GM18526 (cell line): ENCODE measurements around the gene CEP162.

Experiments
- POLR2A ChIP-seq: IDR thresholded peaks from 3 replicates; pipeline ENCODE4 v1.6.1; 2011; ENCODE audit not compliant: insufficient read length; ENCODE audit errors: extremely low read depth

CEP162 gene

DNA sequence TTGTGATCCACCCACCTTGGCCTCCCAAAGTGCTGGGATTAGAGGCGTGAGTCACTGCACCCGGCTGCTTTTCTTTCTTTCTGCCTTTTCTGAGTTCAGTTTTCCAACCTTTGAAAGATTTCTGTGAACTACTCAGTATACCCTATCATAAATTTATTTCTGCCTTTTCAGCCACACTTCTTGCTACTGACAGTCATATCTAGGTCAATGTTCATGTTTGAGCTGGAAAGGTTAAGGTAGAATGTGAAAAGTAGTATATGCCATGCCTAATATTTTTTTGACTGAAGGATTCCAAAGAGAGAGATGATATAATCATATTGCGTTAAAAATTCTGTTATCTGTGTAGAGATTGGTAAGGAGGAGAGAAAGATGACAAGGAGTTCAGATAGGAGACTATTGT lies 25.9 kb upstream of the CEP162 start:
- no peak for TF ChIP-seq POLR2A

DNA sequence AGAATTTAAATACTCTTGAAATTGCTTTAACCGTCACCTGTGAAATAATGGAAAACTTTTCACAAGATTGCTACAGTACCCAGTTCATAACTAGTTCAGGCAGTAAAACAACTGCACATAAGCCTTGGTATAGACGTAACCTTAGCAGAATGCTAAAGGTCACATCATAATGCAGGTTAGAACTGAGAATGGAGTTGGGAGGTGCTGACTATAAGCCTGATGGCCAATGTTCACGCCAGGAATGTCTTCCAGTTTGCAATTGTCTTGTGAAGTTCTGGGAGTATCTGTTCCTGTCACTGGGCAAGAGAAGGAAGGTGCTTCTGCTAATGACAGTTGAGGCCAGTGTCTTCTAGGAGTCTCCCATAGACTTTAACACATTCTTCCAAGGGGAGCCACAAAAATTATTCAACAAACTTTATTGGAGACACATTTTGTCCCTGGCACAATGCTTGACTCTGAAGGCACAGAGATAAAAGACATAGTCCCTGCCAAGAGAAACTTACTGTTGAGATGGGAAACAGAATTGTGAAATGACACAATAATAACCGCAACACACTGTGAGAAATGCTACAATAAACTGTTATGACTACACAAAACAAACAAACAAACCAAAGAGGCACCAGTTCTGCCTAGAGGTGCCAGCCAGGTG lies 24.6 kb upstream of the CEP162 start:
- no peak for TF ChIP-seq POLR2A

DNA sequence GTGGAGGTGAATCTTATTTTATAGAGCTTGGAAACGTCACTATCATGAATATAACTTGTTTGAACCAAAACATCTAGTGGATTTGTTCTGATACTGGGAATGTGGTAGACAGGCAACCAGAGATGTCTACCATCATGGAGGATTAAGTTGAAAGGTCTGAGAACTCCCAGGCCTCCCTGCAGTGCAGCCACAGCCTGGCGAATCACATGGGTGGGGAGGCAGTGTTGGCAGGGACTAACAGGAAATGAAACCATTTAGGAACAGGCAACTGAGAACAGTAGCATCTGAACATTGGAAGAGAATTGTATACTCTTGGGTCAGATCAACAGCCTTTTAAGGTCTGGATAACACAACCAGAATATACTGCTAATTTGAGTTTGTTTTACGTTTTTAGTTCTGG lies 22.3 kb upstream of the CEP162 start:
- no peak for TF ChIP-seq POLR2A

DNA sequence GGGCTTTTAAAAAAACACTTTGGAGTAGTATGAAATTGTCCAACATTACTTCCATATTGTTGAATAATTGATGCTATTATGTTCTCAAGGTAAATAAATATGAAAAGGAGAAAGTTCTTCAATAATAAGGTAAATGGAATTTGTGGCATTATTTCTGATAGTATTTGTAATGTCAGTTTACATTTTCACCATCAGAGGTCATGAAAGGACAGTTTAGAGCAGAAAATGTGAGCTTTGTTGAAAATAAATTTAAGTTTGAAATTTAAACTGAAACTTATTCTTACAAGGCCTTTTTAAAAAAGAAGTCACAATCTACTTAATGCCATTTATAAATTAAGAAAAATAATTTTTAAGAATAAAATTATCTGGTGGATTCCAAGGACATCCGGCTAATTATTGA lies 15.8 kb upstream of the CEP162 start:
- TF ChIP-seq POLR2A: no peak

DNA sequence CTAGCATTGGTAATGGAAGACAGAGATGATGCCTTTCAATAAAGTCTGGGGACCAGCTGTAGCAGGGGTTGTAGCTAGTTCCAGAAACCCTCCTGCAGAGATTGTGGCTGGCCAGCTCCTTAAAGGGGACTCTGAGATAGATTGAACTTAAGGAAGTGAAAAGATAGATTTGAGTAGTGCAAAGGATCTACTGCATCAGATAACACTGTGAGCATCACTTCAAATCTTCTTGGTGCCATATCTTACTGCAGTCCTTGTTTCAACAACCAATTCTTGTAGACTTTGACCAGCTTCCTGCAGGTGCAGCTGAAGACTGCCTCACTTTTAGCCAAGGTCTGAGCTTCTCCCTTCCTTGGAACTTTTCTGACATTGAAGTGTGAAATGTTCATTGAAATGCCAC lies 14.8 kb upstream of the CEP162 start:
- no peak for TF ChIP-seq POLR2A

DNA sequence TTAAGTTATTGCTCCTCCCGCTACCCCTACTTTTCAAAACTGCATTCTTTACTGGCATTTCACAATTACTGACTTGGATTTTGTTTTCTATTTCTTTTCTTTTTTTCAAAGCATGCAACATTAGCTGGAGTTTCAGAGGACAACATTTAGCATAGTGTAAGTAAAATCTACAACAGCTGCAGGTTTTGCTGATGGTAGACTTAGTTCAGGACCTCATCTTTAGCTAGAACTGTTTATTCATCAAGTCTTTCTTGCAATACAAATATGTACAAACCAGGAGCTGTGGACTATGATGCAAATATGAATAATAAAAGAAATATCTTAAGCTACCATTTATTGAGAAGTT lies 728 bp upstream of the CEP162 start:
- TF ChIP-seq POLR2A: no peak

DNA sequence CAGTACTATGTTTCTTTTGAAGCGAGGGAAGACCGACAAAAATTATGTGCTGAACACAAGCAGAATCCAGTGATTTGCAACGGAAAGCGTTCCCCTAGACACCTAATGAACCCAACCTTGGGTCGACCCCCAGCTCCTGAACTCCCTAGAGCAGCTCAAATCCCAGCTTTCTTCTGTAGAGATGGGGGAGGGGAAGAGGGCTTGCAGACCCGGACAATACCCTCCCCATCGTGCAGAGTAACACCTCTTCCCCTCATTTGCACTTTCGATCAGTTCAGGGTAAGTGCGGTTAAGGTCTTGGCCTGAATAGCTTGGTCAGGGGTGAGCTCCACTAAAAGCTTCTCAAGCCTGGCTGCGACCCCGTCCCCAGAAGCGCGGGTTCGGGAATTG lies 404 bp downstream of the CEP162 start:
- TF ChIP-seq POLR2A: no peak

DNA sequence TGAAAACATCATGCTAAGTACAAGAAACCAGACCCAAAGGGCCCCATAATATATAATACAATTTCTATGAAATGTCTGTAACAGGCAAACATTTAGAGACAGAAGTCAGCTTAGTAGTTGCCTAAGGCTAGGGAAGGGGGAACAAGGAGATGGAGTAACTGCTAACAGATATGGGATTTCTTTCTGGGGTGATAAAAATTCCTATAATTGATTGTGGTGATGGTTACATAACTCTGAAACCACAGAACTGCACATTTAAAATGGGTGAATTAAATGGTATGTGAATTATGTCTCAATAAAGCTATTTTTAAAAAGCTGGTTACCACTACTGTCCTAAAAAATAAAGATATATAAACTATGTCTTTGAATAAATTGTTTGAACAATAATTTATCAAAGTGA lies 3.2 kb downstream of the CEP162 start:
- no peak for TF ChIP-seq POLR2A

DNA sequence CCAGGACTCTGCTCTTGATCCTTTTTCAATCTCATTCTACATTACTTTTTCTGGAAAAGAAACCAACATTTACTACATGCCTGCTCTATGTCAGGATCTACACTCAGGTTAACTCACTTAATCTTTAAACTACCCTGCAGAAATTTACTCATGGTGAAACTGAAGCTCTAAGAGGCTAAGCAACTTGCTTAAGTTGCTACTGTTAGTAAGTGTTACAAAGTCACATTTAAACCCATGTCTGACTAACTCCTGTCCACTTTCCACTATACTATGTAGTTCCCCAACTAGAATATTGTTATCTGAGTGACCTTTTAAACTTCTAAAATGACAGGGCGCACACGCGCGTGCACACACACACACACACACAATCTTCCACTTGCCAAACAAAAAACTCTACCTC lies 5.0 kb downstream of the CEP162 start:
- TF ChIP-seq POLR2A: no peak

DNA sequence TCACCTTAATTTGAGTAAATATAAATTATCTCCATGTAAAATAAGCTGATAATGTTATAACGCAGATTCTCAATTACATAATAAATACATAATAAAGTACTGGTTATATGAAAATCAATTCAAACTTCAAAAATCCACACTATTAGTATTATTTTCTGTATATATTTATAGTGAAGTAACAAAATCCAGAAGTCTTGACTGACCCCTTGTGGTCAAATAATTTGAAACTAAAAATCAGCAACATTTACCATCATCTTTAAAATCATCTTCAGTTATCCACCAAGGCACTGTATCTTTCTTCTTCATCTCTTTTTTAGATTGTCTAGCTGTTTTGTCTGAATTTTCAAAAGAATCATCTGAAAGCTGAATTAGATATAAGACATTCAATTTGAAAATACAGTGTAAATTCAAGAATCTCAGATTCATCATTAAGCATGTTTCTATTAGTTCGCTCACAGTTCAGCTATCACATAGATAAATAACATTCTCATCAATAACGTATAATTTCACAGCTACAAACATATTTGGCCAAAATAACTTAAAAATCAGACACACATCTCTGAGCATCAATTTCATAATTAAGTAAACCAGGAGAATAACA lies 6.5 kb downstream of the CEP162 start:
- no peak for TF ChIP-seq POLR2A

DNA sequence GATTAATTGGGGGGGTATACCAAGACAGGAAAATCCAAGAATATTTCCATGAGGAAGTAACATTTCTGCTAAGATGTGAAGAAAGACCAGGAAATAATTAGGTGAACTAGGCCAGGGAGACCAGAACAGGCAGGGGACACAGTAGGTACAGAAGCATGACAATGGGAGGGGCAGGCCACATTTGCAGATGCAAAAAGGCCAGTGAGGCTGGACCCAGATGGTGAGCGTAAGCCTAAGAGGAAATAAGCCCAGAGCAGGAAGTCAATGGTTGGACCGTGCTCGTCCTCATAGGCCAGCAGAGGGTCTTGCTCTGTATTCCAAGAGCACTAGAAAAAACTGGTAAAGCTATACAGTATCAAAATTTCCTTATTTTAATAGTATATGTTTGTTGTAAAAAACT lies 9.4 kb downstream of the CEP162 start:
- no peak for TF ChIP-seq POLR2A

DNA sequence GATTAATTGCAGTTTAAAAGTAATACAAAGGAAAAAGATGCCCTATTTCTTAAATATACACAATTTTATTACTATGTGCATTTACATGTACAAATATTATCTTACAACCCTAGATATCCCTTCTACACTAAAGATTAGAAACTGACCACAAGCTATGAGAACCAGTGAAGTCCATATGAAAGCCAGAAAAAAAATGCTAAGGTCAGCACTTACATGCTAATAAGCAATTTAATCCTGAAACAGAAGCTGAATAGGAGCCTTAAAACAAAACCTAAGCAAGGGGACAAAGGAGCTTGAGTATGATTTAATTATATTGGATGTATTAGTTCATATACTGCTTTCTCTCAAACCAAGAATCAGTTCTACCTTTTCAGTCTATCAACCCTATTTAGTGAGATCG lies 14.2 kb downstream of the CEP162 start:
- TF ChIP-seq POLR2A: no peak

DNA sequence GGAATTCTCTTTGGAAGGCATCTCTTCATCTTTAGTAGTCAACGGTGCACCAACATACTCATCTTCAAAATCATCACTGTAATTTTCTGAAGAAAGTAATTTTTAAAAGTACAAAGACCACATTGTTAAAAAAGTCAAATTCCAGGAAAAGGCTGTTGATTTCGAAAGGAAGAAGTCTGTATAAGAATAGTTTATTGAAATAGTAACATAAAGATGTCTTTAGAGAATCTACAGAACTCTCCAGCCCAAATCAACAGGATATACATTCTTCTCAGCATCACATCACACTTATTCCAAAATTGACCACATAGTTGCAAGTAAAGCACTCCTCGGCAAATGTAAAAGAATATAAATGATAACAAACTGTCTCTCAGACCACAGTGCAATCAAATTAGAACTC lies 23.4 kb downstream of the CEP162 start:
- TF ChIP-seq POLR2A: no peak

DNA sequence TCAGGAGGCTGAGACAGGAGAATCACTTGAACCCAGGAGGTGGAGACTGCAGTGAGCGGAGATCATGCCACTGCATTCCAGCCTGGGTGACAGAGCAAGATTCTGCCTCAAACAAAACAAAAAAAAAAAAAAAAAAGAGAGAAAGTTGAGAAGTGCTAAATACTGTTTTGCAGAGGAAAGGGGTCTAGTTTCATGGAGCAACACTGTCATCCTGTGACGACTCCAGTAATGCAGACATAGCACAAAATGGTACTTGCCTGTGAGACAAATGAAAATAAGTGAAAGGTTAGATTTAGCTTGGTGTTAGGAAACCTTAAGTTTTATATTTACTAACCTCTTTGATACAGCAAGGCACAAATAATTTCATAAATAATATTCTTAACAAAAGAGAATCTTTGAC lies 29.7 kb downstream of the CEP162 start:
- TF ChIP-seq POLR2A: no peak

DNA sequence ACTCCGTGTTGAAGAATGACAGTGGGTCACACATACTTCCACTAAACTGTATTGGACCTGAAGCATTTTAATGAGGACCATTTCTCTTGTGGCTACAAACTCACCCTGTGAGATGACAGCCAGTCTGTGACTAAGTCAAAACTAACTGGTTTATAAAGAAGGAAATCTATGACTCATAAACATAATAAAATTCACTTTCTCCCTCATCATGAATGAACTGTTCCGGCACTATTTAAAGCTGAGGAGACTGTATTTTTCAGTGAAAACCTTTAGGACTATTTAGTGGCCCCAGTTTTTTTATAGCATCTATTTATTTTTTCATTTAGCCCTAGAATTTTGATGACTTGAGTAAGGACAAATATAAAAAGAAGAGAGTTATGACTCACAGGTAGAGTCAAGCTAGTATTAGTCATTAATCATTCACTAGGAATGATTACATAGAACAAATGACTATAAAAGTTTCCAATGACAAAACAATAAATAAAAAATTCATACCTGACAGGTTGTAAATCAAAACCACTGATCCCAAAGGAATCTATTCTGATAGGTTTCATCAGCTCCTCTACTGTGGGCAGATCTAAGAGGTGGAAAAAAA lies 34.2 kb downstream of the CEP162 start:
- no peak for TF ChIP-seq POLR2A

DNA sequence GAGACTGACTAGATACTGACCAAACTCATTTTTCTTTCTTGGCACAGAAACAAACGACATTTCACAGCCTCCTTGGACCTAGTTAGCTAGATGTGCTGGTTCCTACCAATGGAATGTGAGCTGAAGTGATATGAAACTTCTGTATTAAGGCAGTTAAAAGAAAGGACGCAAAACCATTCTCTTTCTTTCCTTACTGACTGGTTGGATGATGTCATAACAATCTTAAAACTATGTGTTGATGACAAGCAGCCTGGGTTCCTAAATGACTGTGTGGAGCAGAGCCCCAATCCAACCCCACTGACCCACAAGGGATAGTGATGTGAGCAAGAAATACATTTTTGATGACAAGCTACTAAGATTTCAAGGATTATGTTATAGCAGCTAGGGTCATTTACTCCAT lies 35.6 kb downstream of the CEP162 start:
- no peak for TF ChIP-seq POLR2A

DNA sequence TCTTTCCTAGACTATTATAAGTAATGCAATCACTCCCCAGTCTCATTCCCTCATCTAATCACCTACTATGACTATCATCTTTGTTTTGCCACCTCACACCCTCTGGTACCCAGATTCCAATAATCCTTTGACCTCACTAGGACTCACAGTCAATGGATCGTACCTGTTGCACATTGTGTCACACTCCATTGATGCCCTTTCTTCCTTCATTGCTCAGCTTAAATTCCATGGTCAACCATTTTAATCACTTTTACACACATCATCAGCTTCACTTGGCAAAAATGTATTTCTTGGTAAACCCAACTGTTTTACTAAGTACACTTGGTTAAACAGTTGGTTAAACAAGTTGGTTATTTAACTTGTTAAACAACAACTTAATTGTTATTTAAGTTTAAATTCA lies 44.0 kb downstream of the CEP162 start:
- TF ChIP-seq POLR2A: no peak
